ENCODE data around the gene IMPA2.

Gene IMPA2

GRCh38 chr18:12032786-12033642 is 51.7 kb downstream of the IMPA2 start:
- DNase-seq (ENCODE audit: low read depth): no peak
- H3K4me3 ChIP-seq (ENCODE audit: low read depth, low read length): no peak overlapping the region
- TF ChIP-seq CTCF (IDR thresholded peaks at IDR 0.05; ENCODE audit: control insufficient read depth, extremely low read depth, insufficient read depth): no peak

GRCh38 chr18:12033643-12034025 is 52.3 kb downstream of the IMPA2 start:
- H3K4me3 ChIP-seq (ENCODE audit: low read depth, low read length): no peak overlapping the region
- TF ChIP-seq CTCF (IDR thresholded peaks at IDR 0.05; ENCODE audit: control insufficient read depth, extremely low read depth, insufficient read depth): no peak
- DNase-seq (ENCODE audit: low read depth): no peak

GRCh38 chr18:12034241-12035100 is 53.2 kb downstream of the IMPA2 start:
- H3K4me3 ChIP-seq (ENCODE audit: low read depth, low read length): no peak overlapping the region
- DNase-seq (ENCODE audit: low read depth): no peak
- no peak for TF ChIP-seq CTCF (IDR thresholded peaks at IDR 0.05; ENCODE audit: control insufficient read depth, extremely low read depth, insufficient read depth)

- no peak for TF ChIP-seq CTCF (IDR thresholded peaks at IDR 0.05; ENCODE audit: control insufficient read depth, extremely low read depth, insufficient read depth)
- H3K4me3 ChIP-seq (ENCODE audit: low read depth, low read length): no peak overlapping the region
- no peak for DNase-seq (ENCODE audit: low read depth)
These were observed 54.2 kb downstream of the IMPA2 start for GRCh38 chr18:12035481-12035880.

GRCh38 chr18:12036201-12036751 is 55.0 kb downstream of the IMPA2 start:
- no peak overlapping the region for H3K4me3 ChIP-seq (ENCODE audit: low read depth, low read length)
- no peak for DNase-seq (ENCODE audit: low read depth)

More at GRCh38 chr18:12036201-12036751, 55.0 kb downstream of the IMPA2 start:
- no peak for TF ChIP-seq CTCF (IDR thresholded peaks at IDR 0.05; ENCODE audit: control insufficient read depth, extremely low read depth, insufficient read depth)

Data from LNCaP clone FGC (cell line).